Ramos (cell line): Measurements from ENCODE around the gene LILRB5.
"Not testable (repeated sequence)": the region's sequence is repeated elsewhere in the genome, so short reads cannot be mapped to it uniquely, and the experiment has no call there.

Experiments
- in situ Hi-C: fragments of 300-500 bp; cut with MboI; formaldehyde crosslinking; loops from one replicate; pipeline ENCODE4 v1.14.3; 2022; ENCODE audit warnings: low sequenced_read_pairs; ENCODE audit not compliant: unreplicated experiment

The LILRB5 gene

GRCh38 chr19:54218960-54219661 lies 38.0 kb downstream of the LILRB5 start:
- in situ Hi-C loops: no loop called here

GRCh38 chr19:54218259-54218658 lies 38.8 kb downstream of the LILRB5 start:
- in situ Hi-C loops: no loop called here

- in situ Hi-C loops: not testable (repeated sequence)
These were observed 39.4 kb downstream of the LILRB5 start for GRCh38 chr19:54217517-54218247.

GRCh38 chr19:54216869-54217268 lies 40.2 kb downstream of the LILRB5 start:
- in situ Hi-C loops: no loop called here

GRCh38 chr19:54214734-54215133 lies 42.3 kb downstream of the LILRB5 start:
- in situ Hi-C loops: not testable (repeated sequence)

GRCh38 chr19:54214217-54214616 lies 42.9 kb downstream of the LILRB5 start:
- in situ Hi-C loops: not testable (repeated sequence)

- in situ Hi-C loops: no loop called here
These were observed 45.8 kb downstream of the LILRB5 start for GRCh38 chr19:54211235-54211634.

- in situ Hi-C loops: no loop called here
These were observed 47.1 kb downstream of the LILRB5 start for GRCh38 chr19:54209811-54210494.

- in situ Hi-C loops: no loop called here
These were observed 47.8 kb downstream of the LILRB5 start for GRCh38 chr19:54209058-54209810.

- in situ Hi-C loops: no loop called here
These were observed 48.4 kb downstream of the LILRB5 start for GRCh38 chr19:54208784-54209057.

GRCh38 chr19:54207983-54208783 lies 48.9 kb downstream of the LILRB5 start:
- in situ Hi-C loops: no loop called here

GRCh38 chr19:54207676-54207982 lies 49.4 kb downstream of the LILRB5 start:
- in situ Hi-C loops: no loop called here

GRCh38 chr19:54207193-54207592 lies 49.9 kb downstream of the LILRB5 start:
- in situ Hi-C loops: not testable (repeated sequence)

- in situ Hi-C loops: no loop called here
These were observed 50.3 kb downstream of the LILRB5 start for GRCh38 chr19:54206831-54207177.

GRCh38 chr19:54206030-54206830 lies 50.8 kb downstream of the LILRB5 start:
- in situ Hi-C loops: no loop called here

- in situ Hi-C loops: no loop called here
These were observed 52.2 kb downstream of the LILRB5 start for GRCh38 chr19:54204767-54205468.

- in situ Hi-C loops: no loop called here
These were observed 53.9 kb downstream of the LILRB5 start for GRCh38 chr19:54203151-54203611.

GRCh38 chr19:54201980-54202379 lies 55.1 kb downstream of the LILRB5 start:
- in situ Hi-C loops: no loop called here
